CD4-positive, alpha-beta T cell treated with Interleukin-2 at 100 ng/mL for 4 hours (primary cell): ENCODE results near the gene POLN.

ENCODE experiments used
- DNase-seq: peaks from one replicate; pipeline ENCODE4 v3.0.0-alpha.2; 2020; ENCODE audit warnings: low spot score

POLN gene

DNA sequence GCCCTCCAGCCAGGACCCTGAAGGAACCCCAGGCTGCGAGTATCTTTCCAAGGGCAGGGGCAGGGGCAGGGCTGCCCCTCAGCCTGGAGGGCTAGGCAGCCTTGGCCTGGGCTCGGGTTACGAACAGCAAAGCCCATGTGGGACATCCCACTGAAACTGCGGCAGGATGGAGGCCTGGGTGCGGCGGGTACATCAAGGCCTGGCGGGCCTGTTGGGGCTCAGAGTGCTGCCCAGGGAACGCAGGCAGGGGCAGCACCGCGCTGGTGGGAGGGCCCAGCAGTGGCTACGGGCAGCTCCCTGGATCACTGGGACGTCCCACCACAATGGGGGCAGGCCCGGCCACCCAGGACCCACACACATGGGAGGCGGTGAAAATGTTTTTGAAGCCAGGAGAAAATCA lies 171.9 kb downstream of the POLN start:
- DNase-seq = no peak

DNA sequence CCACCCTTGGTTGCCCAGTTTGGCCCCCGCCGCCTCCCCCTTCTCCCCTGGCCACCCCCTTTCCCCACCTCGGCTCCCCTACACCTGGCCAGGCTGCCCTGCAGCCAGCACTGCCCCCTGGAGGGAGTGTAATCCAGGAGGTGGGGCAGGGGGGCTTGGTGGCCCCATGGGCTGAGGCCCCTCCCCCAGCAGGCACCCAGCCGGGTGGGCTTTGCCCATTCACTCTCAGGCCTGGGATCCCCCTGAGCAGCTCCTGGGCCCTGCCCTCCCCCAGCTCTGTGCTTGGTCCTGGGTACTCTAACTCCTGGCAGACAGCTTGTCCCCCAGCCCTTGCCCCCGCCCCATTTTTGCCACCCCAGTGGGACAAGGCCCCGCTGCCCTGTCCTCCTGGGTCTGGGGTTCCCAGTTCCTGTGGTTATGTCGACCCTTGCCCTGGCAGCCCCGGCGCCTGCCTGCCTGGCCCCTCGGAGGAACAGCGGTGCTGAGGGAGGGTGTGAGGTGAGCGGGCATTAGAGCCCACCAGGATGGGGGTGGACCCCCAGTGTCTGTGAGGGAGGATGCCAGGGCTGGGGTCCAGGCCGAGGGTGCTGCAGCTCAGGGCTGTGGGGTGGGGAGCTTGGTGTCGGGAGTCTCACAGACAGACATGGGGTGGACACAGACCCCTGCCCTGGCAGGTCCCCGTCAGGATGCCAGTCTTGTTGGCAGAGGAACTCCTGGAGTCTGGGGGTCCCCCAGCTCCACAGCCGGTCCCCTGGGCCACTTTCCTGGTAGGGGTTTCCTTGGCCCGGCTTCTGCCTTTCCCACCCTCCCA lies 172.6 kb downstream of the POLN start:
- DNase-seq = no peak

DNA sequence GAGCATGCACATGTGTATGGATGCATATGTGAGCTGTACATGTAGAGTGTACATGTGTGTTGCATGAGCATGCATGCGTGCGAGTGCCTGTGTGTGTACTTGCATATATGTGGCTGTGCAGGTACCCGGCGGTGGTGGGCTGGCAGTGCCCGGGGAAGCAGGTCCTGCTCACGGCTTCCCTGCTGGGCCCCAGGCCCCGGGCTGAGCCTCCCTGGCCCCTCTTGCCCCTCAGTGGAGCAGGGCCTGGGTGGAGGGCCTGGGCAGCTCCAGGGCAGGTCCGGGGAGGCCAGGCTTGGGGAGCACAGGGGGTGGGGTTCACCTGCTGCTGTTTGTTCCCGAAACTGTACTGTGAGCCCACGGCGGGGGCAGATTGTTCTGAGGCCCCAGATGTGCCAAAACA lies 173.4 kb downstream of the POLN start:
- DNase-seq = no peak

DNA sequence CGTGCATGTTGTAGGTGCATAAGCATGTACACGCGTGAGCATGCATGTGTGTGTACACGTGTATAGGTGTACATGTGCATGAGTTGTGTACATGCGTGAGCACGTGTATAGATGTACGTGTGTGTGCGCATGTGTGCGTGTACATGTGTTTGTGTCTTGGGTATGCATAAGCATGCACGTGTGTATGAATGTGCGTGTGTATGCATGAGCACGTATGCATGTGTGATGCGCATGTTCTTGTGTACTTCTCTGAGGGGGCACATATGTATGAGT lies 173.8 kb downstream of the POLN start:
- DNase-seq = no peak

DNA sequence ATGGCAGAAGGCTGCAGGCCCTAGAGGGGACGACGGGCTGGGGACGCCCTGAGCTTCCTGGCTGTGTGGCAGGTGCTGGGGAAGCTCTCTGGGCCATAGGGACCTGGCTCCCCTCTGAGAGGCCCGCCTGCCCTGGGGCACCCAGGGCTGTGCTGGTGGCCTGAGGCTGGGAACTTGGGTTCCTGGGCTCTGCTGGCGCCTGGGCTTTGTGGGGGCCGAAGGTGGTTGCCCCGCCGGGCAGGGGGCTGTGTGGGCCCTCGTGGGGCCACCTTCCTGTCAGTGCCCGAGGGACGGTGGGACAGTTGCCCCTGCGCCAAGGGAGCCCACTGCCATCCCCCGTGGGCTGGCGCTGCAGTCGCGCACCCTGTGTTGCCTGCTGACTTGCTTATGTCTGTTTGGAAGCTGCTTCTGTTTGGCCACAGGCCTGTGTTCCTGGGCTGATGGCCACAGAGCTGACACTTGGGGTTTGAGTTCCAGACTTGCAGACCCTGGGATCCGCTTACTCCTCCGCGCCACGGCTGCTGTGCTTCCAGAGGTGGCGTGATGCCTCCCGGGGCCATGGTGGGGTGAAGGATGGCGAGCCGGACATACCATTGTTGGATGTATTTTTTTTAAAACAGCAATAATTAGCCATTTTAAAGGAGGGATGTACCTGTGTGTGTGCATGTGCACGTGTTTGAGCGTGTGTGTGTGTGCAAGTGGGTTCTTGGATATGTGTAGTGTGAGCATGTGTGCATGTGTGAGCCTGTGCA lies 174.3 kb downstream of the POLN start:
- DNase-seq = no peak

DNA sequence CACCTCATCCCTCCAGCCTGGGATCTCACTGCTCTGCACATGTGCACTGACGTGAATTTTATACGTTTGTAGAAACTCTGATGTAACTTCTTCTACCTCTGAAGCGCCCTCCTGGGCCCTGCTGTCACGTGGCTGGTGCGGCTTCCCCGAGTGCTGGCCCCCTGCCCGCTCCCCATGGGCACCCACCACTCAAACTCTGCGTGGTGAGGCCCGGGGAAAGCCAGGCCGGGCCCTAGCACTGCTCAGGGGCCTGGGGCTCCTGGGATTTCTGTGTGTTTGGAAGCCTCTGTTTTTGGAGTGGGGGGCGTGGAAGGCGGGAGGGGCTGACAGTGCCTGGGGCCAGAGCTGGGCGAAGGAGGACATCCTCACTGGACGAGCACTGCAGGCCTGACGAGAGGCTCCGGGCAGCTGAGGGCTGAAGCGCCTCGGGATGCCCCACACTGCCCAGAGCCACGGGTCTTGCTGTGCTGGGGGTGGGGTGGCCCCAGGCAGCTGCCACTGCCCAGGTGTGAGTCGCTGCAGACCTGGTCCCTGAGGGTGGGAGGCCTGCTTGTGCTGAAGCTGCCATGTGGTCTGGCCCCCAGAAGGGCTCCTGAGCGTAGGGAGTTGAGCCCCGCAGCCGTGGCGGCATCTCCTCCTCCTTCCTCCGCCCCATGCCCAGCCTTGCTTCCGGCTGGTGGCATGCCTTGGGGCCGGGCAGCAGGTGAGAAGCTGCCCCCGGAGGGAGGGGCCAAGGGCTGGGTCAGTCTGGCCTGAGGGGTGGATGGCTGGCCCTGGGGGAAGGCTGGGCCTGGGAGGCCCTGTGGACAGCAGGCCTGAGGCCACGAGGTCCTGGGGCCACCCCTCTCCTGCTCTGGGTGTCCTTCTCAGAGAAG lies 175.1 kb downstream of the POLN start:
- DNase-seq = no peak

DNA sequence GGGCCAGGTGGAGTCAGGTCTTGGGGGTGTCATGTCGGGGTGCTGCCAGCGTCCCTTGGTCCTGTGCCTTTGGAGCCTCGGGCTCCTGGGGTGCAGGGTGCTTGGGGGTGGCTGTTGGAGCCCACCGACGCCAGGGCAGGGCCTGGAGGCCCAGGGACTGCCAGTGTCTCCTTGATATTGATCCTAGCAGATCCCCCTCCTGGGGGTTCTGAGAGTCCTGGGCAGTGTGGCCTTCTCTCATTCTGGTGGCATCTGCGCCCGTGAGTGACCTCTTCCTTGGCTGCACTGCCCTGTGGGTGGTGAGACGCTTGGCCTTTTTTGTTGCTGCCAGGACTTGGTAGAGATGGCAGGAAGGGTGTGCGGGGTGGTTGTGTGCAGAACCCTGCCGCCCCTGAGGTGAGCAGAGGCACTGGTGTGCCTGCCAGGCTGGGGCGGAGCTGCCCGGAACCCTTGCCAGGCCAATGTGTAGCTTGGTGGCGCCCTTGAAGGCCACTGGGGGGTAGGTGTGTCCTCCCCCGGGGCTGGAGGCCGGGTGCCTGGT lies 175.8 kb downstream of the POLN start:
- no peak for DNase-seq

DNA sequence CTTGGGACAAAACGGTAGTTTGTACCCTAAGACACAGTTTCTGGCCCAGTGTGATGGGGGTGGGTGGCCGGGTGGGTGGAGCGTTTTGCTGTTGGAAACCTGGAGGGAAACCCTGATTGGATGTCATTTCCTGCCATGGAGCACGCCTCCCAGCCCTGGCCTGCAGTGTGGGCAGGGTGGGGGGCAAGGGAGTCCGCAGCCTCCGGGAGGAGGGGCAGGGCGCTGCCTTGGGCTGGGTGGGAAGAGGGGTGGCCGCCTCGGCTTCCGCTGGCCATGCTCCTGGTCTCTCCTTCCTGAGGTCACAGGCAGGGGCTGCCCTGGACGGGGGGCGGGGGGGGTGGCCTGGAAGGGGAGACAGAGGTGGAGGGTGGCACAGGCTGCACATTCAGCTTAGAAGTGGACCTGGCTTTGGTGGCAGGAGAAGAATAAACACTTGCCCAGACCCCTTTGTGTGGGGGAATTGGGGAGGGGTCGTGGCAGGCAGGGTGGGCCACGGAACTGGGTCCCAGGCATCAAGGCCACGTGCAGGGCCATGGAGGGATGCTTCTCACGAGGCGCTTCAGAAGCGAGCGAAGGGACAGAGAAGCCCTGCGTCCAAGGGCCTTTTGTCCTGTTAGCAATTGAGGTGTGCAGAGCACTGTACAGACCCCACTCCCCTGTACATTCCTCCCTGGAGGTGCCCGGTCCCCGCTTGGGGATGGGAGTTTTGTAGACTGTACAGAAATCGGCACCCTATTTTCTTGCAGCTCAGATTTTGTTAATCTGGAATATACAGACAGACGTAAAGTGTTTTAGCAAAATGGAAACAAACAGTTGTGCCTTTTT lies 176.6 kb downstream of the POLN start:
- no peak for DNase-seq

DNA sequence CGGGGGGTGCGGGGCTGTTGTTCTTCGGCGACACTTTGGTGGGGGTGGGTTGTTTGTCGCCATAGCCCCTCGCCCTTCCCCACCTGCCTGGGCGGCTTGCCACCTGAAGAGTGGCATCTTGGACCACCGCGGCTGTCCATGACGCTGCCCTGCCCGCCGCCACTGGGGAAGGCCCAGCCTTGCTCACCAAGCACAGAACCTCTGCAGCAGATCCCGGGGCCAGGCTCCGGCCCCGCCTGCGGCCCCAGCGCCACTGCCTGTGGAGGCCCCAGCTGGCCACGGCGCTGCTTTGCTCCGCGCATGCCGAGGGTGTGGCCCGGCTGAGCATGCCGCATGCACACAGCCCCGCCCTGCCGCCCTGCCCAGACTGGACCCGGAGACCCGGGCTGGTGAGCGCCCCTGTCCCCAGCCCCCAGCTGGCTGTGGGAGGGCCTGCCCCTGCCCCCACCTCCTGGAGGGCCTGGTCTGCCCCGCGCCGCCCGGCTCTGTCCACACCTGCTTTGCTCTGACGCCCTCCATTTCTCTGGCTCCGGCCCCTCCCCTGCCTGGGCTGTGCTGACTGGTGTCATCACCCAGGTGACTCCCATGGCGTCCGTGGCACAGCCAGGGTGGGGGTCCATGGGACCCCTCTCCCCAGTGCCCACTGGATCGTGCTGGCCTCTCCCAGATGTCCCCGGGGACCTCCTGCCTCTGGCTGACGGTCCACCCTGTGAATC lies 177.5 kb downstream of the POLN start:
- DNase-seq = no peak

DNA sequence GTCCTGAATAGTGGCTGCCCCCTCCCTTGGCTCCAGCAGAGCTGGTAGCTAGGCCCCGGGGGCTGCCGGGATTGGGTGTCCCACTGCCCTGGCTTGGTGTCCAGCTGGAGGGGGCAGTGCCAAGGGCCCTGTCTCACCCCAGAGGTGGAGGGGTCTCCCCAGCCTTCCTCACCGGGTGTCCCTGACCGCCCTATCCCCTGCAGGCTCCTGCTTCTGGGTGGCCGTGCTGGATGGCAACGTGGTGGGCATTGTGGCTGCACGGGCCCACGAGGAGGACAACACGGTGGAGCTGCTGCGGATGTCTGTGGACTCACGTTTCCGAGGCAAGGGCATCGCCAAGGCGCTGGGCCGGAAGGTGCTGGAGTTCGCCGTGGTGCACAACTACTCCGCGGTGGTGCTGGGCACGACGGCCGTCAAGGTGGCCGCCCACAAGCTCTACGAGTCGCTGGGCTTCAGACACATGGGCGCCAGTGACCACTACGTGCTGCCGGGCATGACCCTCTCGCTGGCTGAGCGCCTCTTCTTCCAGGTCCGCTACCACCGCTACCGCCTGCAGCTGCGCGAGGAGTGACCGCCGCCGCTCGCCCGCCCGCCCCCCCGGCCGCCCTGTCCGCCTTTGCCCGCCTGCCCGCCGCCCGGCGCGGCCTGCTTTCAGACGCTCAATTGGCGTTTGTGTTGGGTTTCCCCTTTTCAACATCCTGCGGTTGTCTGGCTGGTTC lies 178.2 kb downstream of the POLN start:
- DNase-seq = no peak

DNA sequence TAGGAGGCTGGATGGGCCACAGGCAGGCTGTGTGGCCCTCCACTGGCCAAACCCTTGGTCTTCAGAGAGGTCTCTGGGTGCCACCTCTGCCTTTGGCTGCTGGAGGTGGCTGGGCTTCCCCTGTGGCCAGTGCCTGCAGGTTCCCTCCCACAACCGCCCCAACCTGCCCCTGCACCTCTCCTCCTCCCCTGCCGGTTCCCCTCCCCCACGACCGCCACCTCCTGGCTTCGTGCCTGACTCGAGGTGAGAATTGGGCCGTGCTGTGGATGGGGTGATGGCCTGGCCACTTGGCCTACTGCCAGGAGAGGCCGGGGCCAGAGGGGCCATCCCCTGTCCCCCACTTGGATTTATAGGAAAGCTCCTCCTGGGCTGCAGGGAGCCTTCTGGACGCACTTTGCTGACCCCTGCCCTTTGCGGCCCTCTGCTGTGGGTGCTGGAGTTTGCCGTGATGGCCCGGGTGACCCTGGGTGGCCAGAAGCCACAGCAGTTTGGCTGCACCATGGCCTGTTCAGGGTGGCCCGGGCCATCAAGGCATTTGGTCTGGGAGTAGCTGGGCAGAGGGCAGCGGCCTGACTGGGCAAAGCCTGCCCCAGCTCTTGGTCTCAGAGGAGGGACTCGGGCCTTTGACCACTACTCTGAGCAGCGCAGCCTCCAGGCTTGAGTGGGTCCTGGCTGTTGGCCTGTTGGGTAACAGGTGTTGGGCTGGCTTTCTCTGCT lies 179.0 kb downstream of the POLN start:
- no peak for DNase-seq

DNA sequence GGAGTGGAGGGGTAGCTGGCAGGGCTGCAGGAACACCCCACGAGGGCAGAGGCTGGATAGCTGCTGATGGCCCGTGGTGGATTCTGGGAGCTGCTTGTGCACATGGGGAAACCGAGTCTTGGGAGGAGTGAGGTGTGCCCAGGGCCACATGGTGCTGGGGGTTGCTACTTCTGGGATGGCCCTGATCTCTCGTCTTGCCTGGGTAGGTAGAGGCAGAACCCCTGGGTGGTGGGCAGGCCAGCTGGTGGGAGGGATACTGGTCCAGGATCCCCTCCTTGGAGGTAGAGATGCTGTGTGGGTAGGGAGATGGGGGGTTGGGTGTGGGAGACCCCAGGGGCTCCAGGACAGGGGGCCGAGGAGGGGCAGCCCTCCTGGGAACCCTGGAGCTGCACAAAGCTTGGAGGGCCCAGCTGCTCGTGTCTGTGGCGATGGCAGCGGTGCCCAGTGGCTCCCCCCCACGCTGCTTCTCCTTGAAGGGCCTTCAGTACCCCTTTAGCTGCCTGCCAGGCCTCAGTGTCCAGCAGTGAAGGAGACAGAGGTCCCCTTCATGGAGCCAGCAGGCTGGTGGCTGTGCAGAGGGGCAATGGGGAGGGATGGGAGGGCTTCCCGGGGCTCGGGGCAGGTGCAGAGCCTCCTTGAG lies 179.6 kb downstream of the POLN start:
- DNase-seq = no peak

DNA sequence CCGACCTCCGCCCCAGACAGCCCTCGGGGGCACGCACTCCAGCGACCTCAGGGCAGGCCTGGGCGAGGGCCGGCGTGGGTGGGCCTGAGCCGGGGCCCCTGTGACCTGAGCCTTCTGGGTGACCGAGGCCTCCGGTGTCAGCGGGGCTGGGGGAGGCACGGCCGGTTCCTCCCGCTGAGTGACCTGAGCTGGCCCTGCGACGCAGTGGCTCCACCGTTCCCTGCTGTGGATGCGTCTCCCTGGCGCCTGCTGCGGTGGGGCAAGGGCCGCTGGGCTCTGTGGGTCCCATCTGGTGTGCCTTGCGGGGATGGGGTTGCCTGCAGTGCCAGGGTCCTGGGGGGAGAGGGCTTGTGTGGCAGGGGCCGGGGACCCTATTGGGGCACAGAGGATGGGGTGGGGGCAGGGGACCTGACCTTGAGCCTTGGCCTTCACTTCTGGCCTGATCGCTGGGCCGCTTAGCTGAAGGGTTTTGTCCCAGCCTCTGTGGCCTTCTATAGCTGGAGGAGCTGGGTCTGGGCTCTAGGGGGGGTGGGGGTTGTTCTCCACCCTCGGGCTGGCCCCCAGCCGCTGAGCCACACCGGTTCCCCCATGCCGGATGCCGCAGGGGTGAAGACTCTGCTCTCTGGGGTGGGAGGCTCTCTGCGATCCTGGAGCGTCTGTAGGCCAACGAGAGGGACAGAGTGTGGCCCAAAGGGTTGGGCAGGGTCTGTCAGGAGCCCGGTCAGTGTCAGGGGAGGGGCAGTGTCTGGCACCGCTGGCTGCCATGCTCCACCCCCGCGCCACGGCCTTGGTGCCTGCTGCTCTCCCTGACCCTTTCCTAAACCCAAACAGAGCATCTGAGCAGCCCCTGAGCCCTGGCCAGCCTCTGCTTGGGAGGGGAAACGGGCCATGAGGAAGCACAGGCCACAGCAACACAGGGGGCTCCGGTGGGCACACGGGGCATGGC lies 180.5 kb downstream of the POLN start:
- DNase-seq = no peak

DNA sequence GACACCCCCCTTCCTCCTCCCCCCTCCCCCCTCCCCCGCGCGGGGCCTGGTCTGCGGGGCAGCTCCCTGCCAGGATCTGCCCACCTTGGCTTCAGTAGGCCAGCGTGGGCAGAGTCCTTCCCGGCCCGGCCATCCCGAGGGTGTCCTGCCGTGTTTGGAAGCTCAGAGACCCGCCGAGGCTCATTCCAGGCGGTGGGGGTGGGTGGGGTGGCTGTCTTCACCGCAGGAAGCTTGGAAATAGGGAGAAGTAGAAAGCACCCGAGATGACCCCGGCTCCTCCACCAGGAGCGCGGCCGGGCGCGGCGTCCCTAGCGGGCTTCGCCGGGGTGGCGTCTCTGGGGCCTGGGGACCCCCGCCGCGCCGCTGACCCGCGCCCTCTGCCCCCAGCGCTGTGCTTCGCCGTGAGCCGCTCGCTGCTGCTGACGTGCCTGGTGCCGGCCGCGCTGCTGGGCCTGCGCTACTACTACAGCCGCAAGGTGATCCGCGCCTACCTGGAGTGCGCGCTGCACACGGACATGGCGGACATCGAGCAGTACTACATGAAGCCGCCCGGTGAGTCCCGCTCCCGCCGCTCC lies 181.2 kb downstream of the POLN start:
- no peak for DNase-seq

DNA sequence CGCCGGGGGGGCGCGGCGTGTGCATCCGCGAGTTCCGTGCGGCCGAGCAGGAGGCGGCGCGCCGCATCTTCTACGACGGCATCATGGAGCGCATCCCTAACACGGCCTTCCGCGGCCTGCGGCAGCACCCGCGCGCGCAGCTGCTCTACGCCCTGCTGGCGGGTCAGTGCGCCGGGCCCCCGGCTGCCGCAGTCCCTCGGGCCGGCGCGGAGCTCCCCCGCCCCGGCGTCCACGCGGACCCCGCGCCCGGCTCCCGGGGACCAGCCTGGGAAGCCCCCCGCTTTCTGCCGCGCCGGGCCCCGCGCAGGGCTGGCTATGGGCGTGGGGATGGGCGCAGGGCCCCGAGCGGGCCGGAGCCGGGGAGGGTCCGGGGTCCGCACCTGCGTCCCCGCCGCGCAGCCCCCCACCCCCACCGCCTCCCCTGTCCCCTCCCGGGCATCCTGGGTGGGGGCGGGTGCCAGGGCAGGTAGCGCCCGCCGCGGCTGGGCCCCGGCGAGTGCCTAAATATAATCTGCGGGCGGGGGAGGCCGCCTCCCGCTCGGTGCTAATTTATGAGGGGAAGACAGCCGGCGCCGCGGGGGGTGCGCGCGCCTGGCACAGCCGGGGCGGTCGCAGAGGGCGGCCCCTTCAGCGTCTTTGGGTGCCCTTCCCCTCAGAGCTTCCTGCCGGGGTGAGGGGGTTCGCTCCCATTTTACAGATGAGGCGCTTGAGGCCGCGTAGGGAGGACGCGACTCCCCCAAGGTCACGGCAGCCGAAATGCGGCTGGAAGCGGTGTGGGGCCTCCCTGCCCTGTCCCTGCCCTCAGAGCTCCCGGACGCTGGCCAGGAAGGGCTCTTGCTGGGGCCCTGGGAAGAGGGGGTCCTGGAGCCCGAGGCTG lies 182.0 kb downstream of the POLN start:
- no peak for DNase-seq

DNA sequence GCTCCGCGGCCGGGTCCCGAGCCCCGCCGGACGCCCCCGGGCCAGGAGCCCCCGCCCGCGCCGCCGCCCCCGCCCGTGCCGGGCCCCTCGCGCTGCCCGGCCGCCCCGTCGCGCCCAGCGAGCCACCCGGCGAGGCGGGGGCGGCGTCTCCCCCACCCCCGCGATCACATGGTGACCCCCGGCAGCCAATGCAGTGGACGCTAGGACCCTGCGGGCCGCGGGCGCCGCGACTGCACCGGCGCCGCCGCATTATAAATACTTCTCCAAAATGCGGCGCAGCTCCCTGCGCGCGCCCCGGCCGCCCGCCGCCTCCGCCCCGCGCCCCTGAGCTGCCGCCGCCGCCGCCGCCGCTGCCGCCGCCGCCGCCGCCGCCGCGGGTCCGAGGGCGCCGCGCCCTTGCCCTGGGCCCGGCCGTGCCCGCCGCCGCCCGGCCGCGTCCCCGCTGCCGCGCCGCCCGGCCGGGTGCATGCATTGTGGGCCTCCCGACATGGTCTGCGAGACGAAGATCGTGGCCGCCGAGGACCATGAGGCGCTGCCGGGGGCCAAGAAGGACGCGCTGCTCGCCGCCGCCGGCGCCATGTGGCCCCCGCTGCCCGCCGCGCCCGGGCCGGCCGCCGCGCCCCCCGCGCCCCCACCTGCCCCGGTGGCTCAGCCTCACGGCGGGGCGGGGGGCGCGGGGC lies 182.7 kb downstream of the POLN start, which contains the start of gene NAT8L:
Gene NAT8L, plus strand, starts transcription at position 282 of the 680 bp plus-strand sequence. Its CDS starts 185 bp downstream, at position 467.
- no peak for DNase-seq
